GM12878 (cell line): Measurements from ENCODE around the gene GBP5. TPM values are rescaled to one million over a fixed set of nuclear protein-coding genes. Genes with fewer than 3 reads are reported as not detected.

Experiments used
- ATAC-seq: fragments of 200-7000 bp; cut with Tn5 transposase; 3 replicates; pipeline ENCODE4 v1.9.1; 2020; ENCODE audit warnings: mild to moderate bottlenecking, moderate library complexity
- BruUV-seq: library from RNA; stranded (reverse); fragments of 400-500 nt; replicated peaks from 2 replicates; lab custom pipeline; 2021; lab: Mats Ljungman, UMichigan
- CTCF ChIA-PET: fragments of 300-600 bp; sonication (Branson Sonifier 250); formaldehyde crosslinking; extraction: SDS; loops from one replicate; lab custom pipeline; 2021; ENCODE audit warnings: inconsistent platforms; lab: Yijun Ruan, JAX
- POLR2A ChIA-PET: fragments of 350-600 bp; formaldehyde crosslinking; extraction: SDS; loops from one replicate; lab custom pipeline; 2021; ENCODE audit warnings: inconsistent platforms; lab: Charles Lee
- RAD21 ChIA-PET: fragments of 300-600 bp; sonication (Branson Sonifier 250); formaldehyde crosslinking; loops from one replicate; lab custom pipeline; 2023; ENCODE audit warnings: antibody characterized with exemption; ENCODE audit not compliant: unreplicated experiment; lab: Charles Lee
- SMC1A ChIA-PET: fragments of 300-600 bp; sonication (Branson Sonifier 250); formaldehyde crosslinking; loops from one replicate; lab custom pipeline; 2023; ENCODE audit not compliant: unreplicated experiment, uncharacterized antibody; lab: Charles Lee
- DNase-seq: peaks from one replicate; pipeline ENCODE4 v3.0.0-alpha.2; 2011; ENCODE audit warnings: low read depth, low spot score
- FAIRE-seq: peaks from 3 replicates; lab custom pipeline; 2011; peaks lifted over from hg19 to GRCh38; lab: Jason Lieb, UNC
- H2AFZ ChIP-seq: 2 replicates; pipeline ENCODE4 v1.6.0; 2011; ENCODE audit warnings: low read depth, low read length, control low read depth; ENCODE audit not compliant: control insufficient read depth
- H3K27ac ChIP-seq: 2 replicates; pipeline ENCODE4 v1.5.1; 2011; ENCODE audit warnings: control low read depth; ENCODE audit not compliant: control insufficient read depth, insufficient read depth
- H3K27me3 ChIP-seq, 2 experiments: replicated peaks in 1 of 2; 2 replicates each; pipeline versions ENCODE4 v1.6.0 to v1.6.1; 2011; ENCODE audit warnings: low read length in 1 of 2; ENCODE audit not compliant: control insufficient read depth in 2 of 2, insufficient read depth in 2 of 2
- H3K36me3 ChIP-seq, 2 experiments: 2 replicates each; pipeline ENCODE4 v1.5.1; 2011; ENCODE audit warnings: low read length in 1 of 2; ENCODE audit not compliant: control insufficient read depth in 2 of 2, insufficient read depth in 2 of 2
- H3K4me1 ChIP-seq: 2 replicates; pipeline ENCODE4 v1.6.1; 2011; ENCODE audit warnings: mild to moderate bottlenecking, low read length, moderate library complexity, mixed read lengths; ENCODE audit not compliant: control insufficient read depth, insufficient read depth
- H3K4me2 ChIP-seq: 2 replicates; pipeline ENCODE4 v1.6.0; 2011; ENCODE audit warnings: control low read depth; ENCODE audit not compliant: control insufficient read depth, insufficient read depth
- H3K4me3 ChIP-seq: fragments of 200-600 bp; sonication (generic); 2 replicates; pipeline ENCODE4 v1.5.1; 2016
- H3K79me2 ChIP-seq: 2 replicates; pipeline ENCODE4 v1.6.0; 2011; ENCODE audit warnings: low read length; ENCODE audit not compliant: control insufficient read depth, insufficient read depth
- H3K9ac ChIP-seq: 2 replicates; pipeline ENCODE4 v1.8.0; 2011; ENCODE audit warnings: low read length, control low read depth, mixed read lengths; ENCODE audit not compliant: control insufficient read depth, insufficient read depth
- H3K9me3 ChIP-seq: replicated peaks from 3 replicates; pipeline ENCODE4 v1.5.1; 2011; ENCODE audit warnings: mild to moderate bottlenecking, low read length; ENCODE audit not compliant: control insufficient read depth, insufficient read depth
- H4K20me1 ChIP-seq: 2 replicates; pipeline ENCODE4 v1.6.0; 2011; ENCODE audit not compliant: control insufficient read depth, insufficient read depth
- BRCA1 ChIP-seq: IDR thresholded peaks from 2 replicates; pipeline ENCODE4 v1.6.1; 2011; ENCODE audit warnings: low read depth, low read length, improper control_type of control experiment
- CBFB ChIP-seq: IDR thresholded peaks from 2 replicates; pipeline ENCODE4 v1.6.1; 2016; ENCODE audit warnings: antibody characterized with exemption, low read depth
- FOXK2 ChIP-seq: fragments of 450-650 bp; IDR thresholded peaks from 2 replicates; pipeline ENCODE4 v1.6.1; 2017; ENCODE audit warnings: mild to moderate bottlenecking, moderate library complexity
- HCFC1 ChIP-seq: fragments of 150-350 bp; IDR thresholded peaks from 2 replicates; pipeline ENCODE4 v1.6.1; 2014; ENCODE audit warnings: low read length
- NR2C1 ChIP-seq: fragments of 450-650 bp; IDR thresholded peaks from 2 replicates; pipeline ENCODE4 v1.6.1; 2017; ENCODE audit warnings: antibody characterized with exemption, mild to moderate bottlenecking, moderate library complexity
- RAD51 ChIP-seq: fragments of 450-650 bp; IDR thresholded peaks from 2 replicates; pipeline ENCODE4 v1.6.1; 2016; ENCODE audit warnings: moderate library complexity, mild to moderate bottlenecking, inconsistent platforms
- REST ChIP-seq: IDR thresholded peaks from 2 replicates; pipeline ENCODE4 v1.6.1; 2012; ENCODE audit warnings: mild to moderate bottlenecking, low read depth, low read length
- STAT3 ChIP-seq: IDR thresholded peaks from 2 replicates; pipeline ENCODE4 v1.6.1; 2011; ENCODE audit warnings: low read depth, low read length, improper control_type of control experiment
- WRNIP1 ChIP-seq: IDR thresholded peaks from 2 replicates; pipeline ENCODE4 v1.6.1; 2011; ENCODE audit warnings: low read depth, low read length, improper control_type of control experiment, borderline replicate concordance
- WGBS: methylation state at CpG from one replicate; pipeline ENCODE4 v1.1.6; 2016; ENCODE audit warnings: low lambda C conversion rate; ENCODE audit not compliant: insufficient replicate concordance, insufficient coverage; ENCODE audit errors: missing lambda C conversion rate; 5-methylcytosine and 5-hydroxymethylcytosine counted together
- in situ Hi-C: fragments of 300-500 bp; cut with MboI; formaldehyde crosslinking; loops from 9 replicates; pipeline ENCODE4 v1.14.3; 2018; ENCODE audit warnings: mixed read lengths
- intact Hi-C: fragments of 100-400 bp; cut with micrococcal nuclease; formaldehyde crosslinking; loops from one replicate; pipeline ENCODE4 v1.14.2; 2022; ENCODE audit not compliant: unreplicated experiment
- polyA plus RNA-seq, 11 experiments: library from polyadenylated mRNA; depleted of rRNA in 4 of 11; unstranded in 6 of 11; stranded (reverse) in 5 of 11; fragments of >200 nt; fragmentation: Nextera tagmentation in 4 of 11; fragmentation: Illumina TruSeq in 1 of 11; extraction: Ambion mirVana in 4 of 11; extraction: Trizol in 1 of 11; gene quantifications; 1 replicate in 1 of 11; 2 replicates in 10 of 11; pipeline versions ENCODE4 v1.2.1 to v1.2.3, GENCODE V29; 2011 to 2016; ENCODE audit warnings: inconsistent platforms in 2 of 11, missing spikeins in 2 of 11, low read depth in 1 of 11
- total RNA-seq, 4 experiments: library from RNA; depleted of rRNA in 3 of 4; stranded (reverse); fragments of >200 nt in 3 of 4; fragmentation: Illumina TruSeq in 1 of 4; extraction: Trizol in 1 of 4; gene quantifications; 2 replicates each; pipeline versions ENCODE4 v1.2.1 to v1.2.3, GENCODE V29; 2013 to 2021

GBP5 gene
- total and polyA plus RNA-seq, 10 of the 15 experiments (the other 5 are each of a cell fraction or from before 2014, with no cell fraction given), result 0.17 to 1.0 (median 0.42) TPM

DNA sequence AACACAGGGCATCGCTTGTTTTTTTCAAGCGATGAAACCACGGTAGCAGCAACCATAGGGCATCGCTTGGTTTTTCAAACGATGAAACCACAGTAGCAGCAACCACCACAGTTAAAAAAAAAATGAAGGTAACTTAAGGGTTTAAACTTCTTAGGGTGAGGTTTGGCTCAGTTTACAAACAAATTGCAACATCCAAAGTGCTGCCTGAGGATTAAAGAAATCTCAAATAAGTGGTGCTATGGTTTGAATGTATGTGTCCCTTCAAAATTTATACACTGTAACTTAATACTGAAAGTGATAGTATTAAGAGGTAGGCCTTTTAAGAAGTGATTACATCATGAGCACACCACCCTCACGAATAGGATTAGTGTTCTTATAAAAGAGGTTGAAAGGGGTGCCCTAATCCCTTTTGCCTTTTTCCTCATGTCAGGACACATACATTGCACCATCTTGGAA lies 6.4 kb upstream of the GBP5 start:
- Histone ChIP-seq H3K4me3 (no peak overlapping the region), H3K27me3 (no peaks in the 10 kb centered on the region), H2AFZ (peak overlapping the region; percentile 39), H3K4me1 (no peaks in the 10 kb centered on the region), H4K20me1 (no peaks in the 10 kb centered on the region), H3K9me3 (no peaks in the 10 kb centered on the region), H3K27ac (no peak overlapping the region), H3K36me3 (no peaks in the 10 kb centered on the region), H3K79me2 (no peaks in the 10 kb centered on the region), H3K9ac (no peak overlapping the region), H3K4me2 (no peak overlapping the region; the same call in 1 of the 2 replicates)
- TF ChIP-seq HCFC1 (no peak), STAT3 (no peak), FOXK2 (no peak), BRCA1 (no peak), WRNIP1 (no peak), CBFB (no peak), RAD51 (no peak), NR2C1 (no peak), REST (no peak)
- POLR2A ChIA-PET, result no interaction called here
- no TSS peak for BruUV-seq
- SMC1A ChIA-PET, result interaction anchor here (1.8 kb wide), 1 partner anchor 193 kb away, joined by 6 read pairs; no protein-coding TSS in a partner anchor
- peak; percentile 47; the same call in 1 of the 3 replicates for ATAC-seq
- in situ Hi-C loops (no loop called here), intact Hi-C loops (loop anchor here (5.0 kb wide), 2 partner anchors 78 to 82 kb away; partner anchors contain the start of gene GBP4)
- DNase-seq, result no peak
- CTCF ChIA-PET, result no interaction called here
- 48% methylated on average over 6 of the region's 6 CpGs for WGBS
- FAIRE-seq, result no peak
- RAD21 ChIA-PET, result no interaction called here
